DND-41 (cell line): Measurements from ENCODE around the gene TPP2.

Experiments used
- EZH2 ChIP-seq: IDR thresholded peaks from 3 replicates; pipeline ENCODE4 v1.6.1; 2012; ENCODE audit warnings: borderline replicate concordance, low read depth, mild to moderate bottlenecking, moderate library complexity, low read length, inconsistent platforms; ENCODE audit not compliant: severe bottlenecking
- TF ChIP-seq, protein P1 (sequence below): IDR thresholded peaks from 2 replicates; pipeline ENCODE4 v1.5.1; 2012; ENCODE audit warnings: borderline replicate concordance, low read length, moderate library complexity, mild to moderate bottlenecking; ENCODE audit not compliant: poor library complexity, severe bottlenecking; ENCODE audit errors: extremely low read depth

GRCh38 chr13:102680842-102681740 lies 84.3 kb downstream of the TPP2 start:
- TF ChIP-seq, protein P1, sequence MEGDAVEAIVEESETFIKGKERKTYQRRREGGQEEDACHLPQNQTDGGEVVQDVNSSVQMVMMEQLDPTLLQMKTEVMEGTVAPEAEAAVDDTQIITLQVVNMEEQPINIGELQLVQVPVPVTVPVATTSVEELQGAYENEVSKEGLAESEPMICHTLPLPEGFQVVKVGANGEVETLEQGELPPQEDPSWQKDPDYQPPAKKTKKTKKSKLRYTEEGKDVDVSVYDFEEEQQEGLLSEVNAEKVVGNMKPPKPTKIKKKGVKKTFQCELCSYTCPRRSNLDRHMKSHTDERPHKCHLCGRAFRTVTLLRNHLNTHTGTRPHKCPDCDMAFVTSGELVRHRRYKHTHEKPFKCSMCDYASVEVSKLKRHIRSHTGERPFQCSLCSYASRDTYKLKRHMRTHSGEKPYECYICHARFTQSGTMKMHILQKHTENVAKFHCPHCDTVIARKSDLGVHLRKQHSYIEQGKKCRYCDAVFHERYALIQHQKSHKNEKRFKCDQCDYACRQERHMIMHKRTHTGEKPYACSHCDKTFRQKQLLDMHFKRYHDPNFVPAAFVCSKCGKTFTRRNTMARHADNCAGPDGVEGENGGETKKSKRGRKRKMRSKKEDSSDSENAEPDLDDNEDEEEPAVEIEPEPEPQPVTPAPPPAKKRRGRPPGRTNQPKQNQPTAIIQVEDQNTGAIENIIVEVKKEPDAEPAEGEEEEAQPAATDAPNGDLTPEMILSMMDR: no peak
- no peak for TF ChIP-seq EZH2
